Thoracic aorta (tissue), 2 donors: Measurements from ENCODE around the gene SPATA20. TPM values are rescaled to one million over a fixed set of nuclear protein-coding genes. Genes with fewer than 3 reads are reported as not detected.

Experiments
- ATAC-seq: fragments of 150-250 bp; one replicate; pipeline ENCODE4 v1.8.0; 2017; ENCODE audit warnings: low read depth; ENCODE audit not compliant: insufficient number of reproducible peaks, low FRiP score
- DNase-seq: peaks from one replicate; pipeline ENCODE4 v3.0.0-alpha.2; 2020; ENCODE audit warnings: low spot score
- H3K27ac ChIP-seq, 2 donors: fragments of 200-600 bp; sonication (generic); 1 replicate in 1 of 2; 2 replicates in 1 of 2; pipeline ENCODE4 v1.5.1; 2016; ENCODE audit warnings: mild to moderate bottlenecking in 2 of 2, moderate library complexity in 2 of 2
- H3K27me3 ChIP-seq: fragments of 200-600 bp; sonication (generic); replicated peaks from 2 replicates; pipeline ENCODE4 v1.6.0; 2016; ENCODE audit warnings: mild to moderate bottlenecking; ENCODE audit not compliant: insufficient read depth
- H3K36me3 ChIP-seq: fragments of 200-600 bp; sonication (generic); one replicate; pipeline ENCODE4 v1.5.1; 2016
- H3K4me1 ChIP-seq, 2 donors: fragments of 200-600 bp; sonication (generic); 1 replicate in 1 of 2; 2 replicates in 1 of 2; pipeline versions ENCODE4 v1.5.1 to v1.6.0; 2016; ENCODE audit warnings: low read depth in 2 of 2, mild to moderate bottlenecking in 1 of 2; ENCODE audit not compliant: control insufficient read depth in 1 of 2
- H3K4me3 ChIP-seq: fragments of 200-600 bp; sonication (generic); 2 replicates; pipeline ENCODE4 v1.5.1; 2016; ENCODE audit warnings: mild to moderate bottlenecking
- H3K9me3 ChIP-seq: fragments of 200-600 bp; sonication (generic); 2 replicates; pipeline ENCODE4 v1.5.1; 2016
- CTCF ChIP-seq: fragments of 200-600 bp; sonication (generic); IDR thresholded peaks from one replicate; pipeline ENCODE4 v1.5.1; 2019; ENCODE audit warnings: antibody characterized with exemption
- total RNA-seq, 2 donors: library from RNA; depleted of rRNA; stranded (reverse); fragments of >200 nt; gene quantifications; one replicate each; pipeline versions ENCODE4 v1.1.0 to v1.2.3, GENCODE V29; 2016

Gene SPATA20
- total RNA-seq, 2 donors from 2014 or later: 82.8 to 118 TPM

- TF ChIP-seq CTCF: no peak
- ATAC-seq (no peak), DNase-seq (no peak)
- no peaks in the 10 kb centered on the region for H3K9me3 ChIP-seq
- no peak within 1 kb of the TSS for H3K27ac ChIP-seq
- H3K4me1 ChIP-seq: peaks cover 0 to 12% of the 10 kb centered on the region in 2 donors
- peaks cover 6% of the 10 kb centered on the region for H3K27me3 ChIP-seq
- H3K4me3 ChIP-seq: no peak within 1 kb of the TSS
- no peaks in the 10 kb centered on the region for H3K36me3 ChIP-seq
These were observed 14.4 kb upstream of the SPATA20 start, which contains the start of gene EPN3 for GRCh38 chr17:50532452-50533024. TSS of gene EPN3 (plus strand) at chr17:50532735. CDS start at chr17:50536557, 3,822 bp downstream.

- no peak for ATAC-seq
- Histone ChIP-seq H3K27ac (no peak overlapping the region), H3K4me3 (no peak overlapping the region), H3K27me3 (peaks cover 6% of the 10 kb centered on the region), H3K9me3 (no peaks in the 10 kb centered on the region), H3K36me3 (no peaks in the 10 kb centered on the region), H3K4me1 (peaks cover 0 to 12% of the 10 kb centered on the region in 2 donors)
- TF ChIP-seq CTCF: no peak
- no peak for DNase-seq
These were observed 13.8 kb upstream of the SPATA20 start for GRCh38 chr17:50533185-50533584.

GRCh38 chr17:50533720-50534148 lies 13.2 kb upstream of the SPATA20 start:
- H3K4me1 ChIP-seq: peaks cover 0 to 12% of the 10 kb centered on the region in 2 donors
- TF ChIP-seq CTCF: no peak
- no peak overlapping the region for H3K27ac ChIP-seq
- no peak for ATAC-seq
- H3K4me3 ChIP-seq: no peak overlapping the region
- H3K9me3 ChIP-seq: no peaks in the 10 kb centered on the region
- peaks cover 6% of the 10 kb centered on the region for H3K27me3 ChIP-seq
- no peak for DNase-seq
- H3K36me3 ChIP-seq: no peaks in the 10 kb centered on the region

- peak; percentile 12 for TF ChIP-seq CTCF
- DNase-seq: no peak
- no peak for ATAC-seq
These were observed 12.6 kb upstream of the SPATA20 start for GRCh38 chr17:50534222-50534978.

GRCh38 chr17:50534979-50535326 lies 12.0 kb upstream of the SPATA20 start:
- Histone ChIP-seq H3K27ac (no peak overlapping the region), H3K36me3 (no peaks in the 10 kb centered on the region), H3K4me1 (peaks cover 0 to 12% of the 10 kb centered on the region in 2 donors), H3K9me3 (no peaks in the 10 kb centered on the region), H3K27me3 (peaks cover 6% of the 10 kb centered on the region), H3K4me3 (no peak overlapping the region)
- ATAC-seq (no peak), DNase-seq (no peak)
- TF ChIP-seq CTCF: no peak

More at GRCh38 chr17:50534222-50534978, 12.6 kb upstream of the SPATA20 start:
- H3K27me3 ChIP-seq: peaks cover 6% of the 10 kb centered on the region
- no peaks in the 10 kb centered on the region for H3K9me3 ChIP-seq
- H3K27ac ChIP-seq: no peak overlapping the region
- H3K36me3 ChIP-seq: no peaks in the 10 kb centered on the region
- H3K4me3 ChIP-seq: no peak overlapping the region
- peaks cover 0 to 12% of the 10 kb centered on the region in 2 donors for H3K4me1 ChIP-seq
